A172 (cell line): ENCODE data around the gene CRIM1. TPM values are rescaled to one million over a fixed set of nuclear protein-coding genes. Genes with fewer than 3 reads are reported as not detected.
"Not testable (repeated sequence)": the region's sequence is repeated elsewhere in the genome, so short reads cannot be mapped to it uniquely, and the experiment has no call there.

Experiments used
- DNase-seq: peaks from one replicate; pipeline ENCODE4 v3.0.0-alpha.2; 2015; ENCODE audit warnings: low spot score
- total RNA-seq: library from RNA; depleted of rRNA; stranded (reverse); fragments of >200 nt; shearing (Covaris generic); gene quantifications from 2 replicates; pipeline ENCODE4 v1.2.3, GENCODE V29; 2014; rRNA removed

CRIM1 gene
- total RNA-seq = 395 and 406 TPM in 2 replicates

- peak; percentile 85 for DNase-seq
Measured at GRCh38 chr2:36355151-36355889, at the start of gene CRIM1. TSS of gene CRIM1 (plus strand) at chr2:36355778. CDS start at chr2:36356293, 515 bp downstream.

GRCh38 chr2:36307441-36307840, 48.1 kb upstream of the CRIM1 start:
- DNase-seq = no peak

GRCh38 chr2:36310444-36310843, 45.1 kb upstream of the CRIM1 start:
- DNase-seq = not testable (repeated sequence)

- no peak for DNase-seq
Measured at GRCh38 chr2:36318547-36318946, 37.0 kb upstream of the CRIM1 start.

DNA sequence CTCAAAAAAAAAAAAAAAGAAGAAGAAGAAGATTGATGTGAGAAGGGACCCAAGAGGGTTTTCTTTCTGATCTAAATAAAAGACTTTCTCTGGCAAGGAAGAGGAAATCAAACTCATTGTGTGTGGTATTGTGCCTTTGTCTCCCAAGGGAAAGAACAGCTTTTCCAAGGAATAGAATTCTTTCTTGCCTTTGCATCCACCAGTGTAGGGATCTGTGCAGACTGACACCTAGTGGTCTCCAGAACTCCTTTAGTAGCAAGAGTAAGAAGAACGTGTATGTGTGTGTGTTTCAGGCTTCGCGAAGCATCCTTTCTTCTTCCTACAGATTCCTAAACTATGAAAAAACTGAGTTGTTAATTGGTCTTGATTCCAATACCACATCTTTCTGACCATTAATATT, 33.5 kb upstream of the CRIM1 start:
- peak; percentile 48 for DNase-seq

GRCh38 chr2:36326286-36326685, 29.3 kb upstream of the CRIM1 start:
- no peak for DNase-seq

DNA sequence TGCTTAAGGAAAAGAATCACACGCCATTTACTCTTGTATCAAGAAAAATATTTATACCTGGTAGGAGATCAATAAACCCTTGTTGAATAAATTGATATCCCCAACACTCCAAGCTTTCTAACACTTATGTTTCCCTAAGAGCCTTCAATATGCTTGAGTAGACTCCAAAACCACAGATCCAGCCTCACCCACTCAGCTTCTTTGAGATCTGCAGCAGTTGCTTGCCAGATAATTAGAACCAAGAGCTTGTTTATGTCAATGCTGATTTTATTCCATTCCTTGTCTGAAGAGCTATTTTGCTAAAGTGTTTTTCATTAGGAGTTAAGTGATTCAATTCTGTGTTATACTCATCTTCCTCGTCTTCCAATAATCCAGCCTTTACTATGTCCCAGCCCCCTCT, 26.3 kb upstream of the CRIM1 start:
- no peak for DNase-seq

GRCh38 chr2:36329746-36330472, 25.7 kb upstream of the CRIM1 start:
- no peak for DNase-seq

DNA sequence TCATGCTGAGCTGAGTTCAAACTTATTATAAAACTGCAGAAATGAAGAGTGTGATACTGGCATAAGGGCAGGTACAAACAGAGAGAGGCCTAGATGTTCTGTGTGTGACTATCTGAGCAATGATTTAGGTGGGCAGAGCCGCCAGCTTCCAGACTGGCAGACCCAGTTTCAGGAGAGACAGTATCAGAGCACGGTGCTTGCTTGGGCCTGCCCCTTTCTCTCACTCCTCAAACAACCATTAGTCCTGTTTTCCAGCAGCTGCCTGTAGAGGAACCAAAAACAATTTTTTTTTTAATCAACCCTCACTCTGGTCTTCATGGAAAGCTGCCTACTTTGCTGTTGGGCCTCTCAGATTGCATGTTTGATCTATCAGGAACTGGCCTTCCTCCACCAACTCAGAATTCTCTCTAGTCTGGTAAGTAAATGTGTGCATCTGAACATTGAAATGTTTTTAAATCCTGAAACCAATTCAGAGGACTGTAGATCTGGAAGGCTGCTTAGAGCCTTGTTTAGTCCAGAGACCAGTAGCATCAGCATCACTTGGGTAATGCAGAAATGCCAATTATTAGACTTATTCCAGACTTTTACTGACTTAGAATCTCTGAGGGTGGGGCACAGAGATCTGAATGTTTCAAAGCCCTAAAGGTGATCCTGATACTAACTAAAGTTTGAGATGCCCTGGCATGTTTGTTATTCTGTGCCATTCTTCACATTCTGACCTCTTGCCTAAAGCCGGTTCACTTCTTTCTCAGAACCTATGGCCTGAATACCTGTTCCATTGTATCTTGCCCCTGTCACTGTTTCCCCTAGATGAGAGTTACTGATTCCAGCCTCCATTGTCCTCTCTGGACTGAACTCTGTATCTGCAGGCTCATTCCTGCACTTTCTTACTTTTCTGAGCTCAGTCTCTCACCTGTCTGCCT, 24.8 kb upstream of the CRIM1 start:
- DNase-seq = no peak

- DNase-seq = no peak
Measured at GRCh38 chr2:36333350-36334012, 22.1 kb upstream of the CRIM1 start.

DNA sequence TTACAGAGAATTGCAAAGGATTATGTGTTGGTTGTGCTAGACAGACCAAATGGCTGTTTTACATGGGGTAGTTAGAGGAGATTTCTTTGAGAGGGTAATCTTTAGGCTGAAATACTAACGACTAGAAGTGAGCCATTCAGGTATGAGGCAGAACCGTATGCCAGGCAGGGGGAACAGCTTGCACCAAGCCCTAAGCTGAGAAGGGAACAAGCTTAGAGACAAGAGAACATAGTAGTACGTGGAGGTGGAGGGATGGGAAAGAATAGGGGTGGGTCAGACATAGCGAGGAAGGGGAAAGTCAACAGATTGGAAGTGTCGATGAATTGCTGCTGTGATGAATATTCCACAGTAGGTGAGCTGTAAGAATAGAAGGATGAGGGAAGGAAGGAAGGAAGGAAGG, 20.0 kb upstream of the CRIM1 start:
- no peak for DNase-seq

DNA sequence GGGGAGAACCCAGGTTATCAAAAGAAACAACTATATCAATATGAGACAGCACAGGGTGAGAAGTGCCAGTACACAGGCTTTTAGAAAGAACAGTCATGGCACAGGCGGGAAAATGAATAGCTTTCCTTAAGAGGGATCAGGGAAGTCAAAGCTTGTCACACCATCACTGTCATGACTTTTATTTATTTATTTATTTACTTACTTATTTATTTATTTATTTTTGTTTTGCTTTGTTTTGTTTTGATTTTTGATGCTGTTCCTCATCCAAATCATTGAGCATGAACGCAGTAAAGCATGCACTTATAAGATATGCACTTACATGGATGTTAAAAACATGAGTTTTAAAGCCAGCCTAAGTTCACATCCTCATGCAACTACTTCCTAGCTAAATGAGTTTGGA, 19.3 kb upstream of the CRIM1 start:
- no peak for DNase-seq

DNA sequence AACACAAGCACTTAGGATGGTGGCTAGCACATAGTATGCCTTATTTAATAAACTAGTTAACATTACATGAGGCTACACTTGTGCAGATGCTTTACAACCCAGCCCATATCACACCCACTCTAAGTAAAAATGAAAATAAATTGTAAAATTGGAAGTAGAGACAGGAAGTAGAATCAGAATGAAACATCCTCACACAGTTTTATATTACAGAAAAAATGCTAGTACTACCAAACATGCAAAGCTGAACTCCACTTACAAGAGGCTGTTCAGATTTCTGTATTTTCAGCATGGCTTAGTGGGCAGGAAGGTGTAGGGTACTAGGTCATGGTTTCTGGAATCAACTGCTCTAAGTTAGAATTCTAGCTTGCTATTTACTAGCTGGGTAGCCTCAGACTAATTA, 18.2 kb upstream of the CRIM1 start:
- DNase-seq = no peak

- DNase-seq = no peak
Measured at GRCh38 chr2:36338124-36338826, 17.3 kb upstream of the CRIM1 start.

- DNase-seq = peak; percentile 85
Measured at GRCh38 chr2:36338827-36339145, 16.8 kb upstream of the CRIM1 start.

DNA sequence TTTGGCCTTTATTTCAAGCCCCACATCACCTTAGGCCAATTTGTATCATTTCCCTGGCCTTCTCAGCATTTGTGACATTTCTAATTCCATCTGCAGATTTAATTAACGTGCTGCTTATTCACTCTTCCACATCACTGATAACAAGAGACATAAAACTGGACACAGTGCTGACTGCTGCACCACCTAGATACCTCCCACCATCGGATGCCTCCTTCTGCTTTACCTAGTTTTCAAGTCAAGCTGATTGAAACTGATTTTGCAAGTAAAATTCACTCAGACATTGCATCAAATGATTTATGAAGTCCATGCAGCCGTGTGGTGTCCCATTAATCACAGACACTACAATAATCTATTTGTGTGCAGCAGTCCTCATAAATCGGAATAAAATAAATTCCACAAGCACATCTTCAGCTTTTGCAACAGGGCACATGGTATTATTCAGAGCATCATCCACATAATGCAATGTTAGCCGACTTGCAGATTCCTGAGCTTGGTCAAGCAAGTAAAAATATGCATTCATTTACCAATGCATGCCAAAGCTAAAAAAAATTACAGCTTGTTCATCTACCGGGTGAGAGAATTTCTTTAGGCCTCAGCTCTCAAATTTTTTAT, 15.9 kb upstream of the CRIM1 start:
- DNase-seq = peak; percentile 53

GRCh38 chr2:36343606-36344005, 12.0 kb upstream of the CRIM1 start:
- no peak for DNase-seq

- no peak for DNase-seq
Measured at GRCh38 chr2:36348721-36349120, 6.9 kb upstream of the CRIM1 start.

- no peak for DNase-seq
Measured at GRCh38 chr2:36351291-36351690, 4.3 kb upstream of the CRIM1 start.

- DNase-seq = peak; percentile 85
Measured at GRCh38 chr2:36351736-36352349, 3.7 kb upstream of the CRIM1 start.
